ENCODE data around the gene RNU4-1. TPM values are rescaled to one million over a fixed set of nuclear protein-coding genes. Genes with fewer than 3 reads are reported as not detected.
"Not testable (repeated sequence)": the region's sequence is repeated elsewhere in the genome, so short reads cannot be mapped to it uniquely, and the experiment has no call there.

RNU4-1 gene
- total RNA-seq, 3 donors from 2014 or later, result under 0.01 TPM; not detected in 1

DNA sequence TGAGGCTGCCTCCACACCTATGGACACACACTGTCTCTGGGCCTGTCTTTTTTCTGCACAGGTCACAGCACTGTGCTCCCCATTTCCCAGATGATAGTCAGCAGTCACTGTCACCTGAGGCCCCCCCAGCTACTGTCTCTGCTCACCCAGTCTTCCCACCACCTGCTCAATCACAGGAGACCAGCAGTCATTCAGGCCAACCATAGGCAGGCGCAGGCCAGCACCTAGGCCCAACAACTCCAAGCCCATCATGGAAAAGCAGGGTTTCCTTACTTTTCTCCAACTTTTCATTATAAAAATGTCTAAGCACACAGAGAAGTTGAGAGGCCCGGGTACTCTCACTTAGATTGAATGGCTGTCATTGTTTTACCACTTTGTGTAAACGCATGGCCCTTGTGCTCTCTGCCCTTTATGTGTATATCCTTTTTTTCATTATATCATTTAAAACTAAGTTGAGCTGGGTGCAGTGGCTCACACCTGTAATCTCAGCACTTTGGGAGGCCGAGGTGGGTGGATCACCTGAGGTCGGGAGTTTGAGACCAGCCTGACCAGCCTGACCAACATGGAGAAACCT lies 34.6 kb downstream of the RNU4-1 start:
- H3K4me3 ChIP-seq, result no peak overlapping the region
- H3K27me3 ChIP-seq, result no peaks in the 10 kb centered on the region
- H3K36me3 ChIP-seq, result no peaks in the 10 kb centered on the region
- DNase-seq (ENCODE audit: low spot score in 2 of 2), result no peak
- peak overlapping the region; percentile 59 to 94 for H3K27ac ChIP-seq
- no peaks in the 10 kb centered on the region for H3K9me3 ChIP-seq
- peaks cover 18 to 25% of the 10 kb centered on the region in 2 donors for H3K4me1 ChIP-seq
- intact Hi-C loops (cut with DNase I; ENCODE audit: low total_unique reads), result loop anchor here (10.0 kb wide), 1 partner anchor 1656 kb away; the partner anchor contains the start of gene CFAP251
- TF ChIP-seq POLR2A (IDR thresholded peaks at IDR 0.05), result no peak
- TF ChIP-seq, protein P1, sequence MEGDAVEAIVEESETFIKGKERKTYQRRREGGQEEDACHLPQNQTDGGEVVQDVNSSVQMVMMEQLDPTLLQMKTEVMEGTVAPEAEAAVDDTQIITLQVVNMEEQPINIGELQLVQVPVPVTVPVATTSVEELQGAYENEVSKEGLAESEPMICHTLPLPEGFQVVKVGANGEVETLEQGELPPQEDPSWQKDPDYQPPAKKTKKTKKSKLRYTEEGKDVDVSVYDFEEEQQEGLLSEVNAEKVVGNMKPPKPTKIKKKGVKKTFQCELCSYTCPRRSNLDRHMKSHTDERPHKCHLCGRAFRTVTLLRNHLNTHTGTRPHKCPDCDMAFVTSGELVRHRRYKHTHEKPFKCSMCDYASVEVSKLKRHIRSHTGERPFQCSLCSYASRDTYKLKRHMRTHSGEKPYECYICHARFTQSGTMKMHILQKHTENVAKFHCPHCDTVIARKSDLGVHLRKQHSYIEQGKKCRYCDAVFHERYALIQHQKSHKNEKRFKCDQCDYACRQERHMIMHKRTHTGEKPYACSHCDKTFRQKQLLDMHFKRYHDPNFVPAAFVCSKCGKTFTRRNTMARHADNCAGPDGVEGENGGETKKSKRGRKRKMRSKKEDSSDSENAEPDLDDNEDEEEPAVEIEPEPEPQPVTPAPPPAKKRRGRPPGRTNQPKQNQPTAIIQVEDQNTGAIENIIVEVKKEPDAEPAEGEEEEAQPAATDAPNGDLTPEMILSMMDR (IDR thresholded peaks at IDR 0.05), result no peak

DNA sequence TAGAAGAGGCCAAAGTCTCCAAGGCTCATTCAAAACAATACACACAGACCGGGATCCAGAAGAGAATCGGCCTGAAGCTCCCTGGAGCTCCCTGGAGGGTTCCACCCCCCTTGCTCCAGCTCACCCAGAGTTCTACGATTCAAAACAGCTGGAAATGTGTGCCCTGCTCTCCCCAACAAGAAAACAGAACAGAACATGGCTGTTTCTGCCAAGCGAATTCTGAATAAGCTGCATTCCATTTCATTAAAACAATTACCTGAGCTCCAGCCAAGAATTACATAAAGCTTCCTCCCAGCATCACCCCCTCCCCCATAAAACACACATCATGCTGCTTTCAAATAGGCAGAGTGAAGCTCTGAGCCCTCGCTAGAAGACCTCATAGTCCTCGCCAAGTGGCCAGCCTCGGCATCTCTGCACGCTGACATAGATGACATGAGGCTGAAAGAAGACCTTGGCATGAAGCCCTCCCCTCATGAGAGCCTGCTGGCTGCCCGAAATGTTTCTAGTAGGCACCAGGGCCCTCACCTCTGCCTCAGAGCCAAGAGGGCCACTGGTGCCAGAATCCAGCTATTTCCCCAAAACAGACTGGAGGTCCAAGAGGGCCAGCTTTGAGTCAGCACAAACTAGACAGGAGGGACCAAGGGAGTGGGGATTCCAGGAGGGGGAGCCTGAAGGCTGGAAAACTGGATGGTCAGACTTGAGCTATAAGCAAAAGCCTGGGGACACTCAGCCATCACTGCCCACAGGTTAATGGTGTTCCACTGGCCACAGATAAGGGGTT lies 35.8 kb downstream of the RNU4-1 start:
- H3K36me3 ChIP-seq, result no peaks in the 10 kb centered on the region
- H3K9me3 ChIP-seq, result no peaks in the 10 kb centered on the region
- no peaks in the 10 kb centered on the region for H3K27me3 ChIP-seq
- no peak for TF ChIP-seq POLR2A (IDR thresholded peaks at IDR 0.05)
- peak; percentile 11 to 51 (median 36) for TF ChIP-seq POLR2AphosphoS5 (IDR thresholded peaks at IDR 0.05)
- TF ChIP-seq, protein P1 (IDR thresholded peaks at IDR 0.05), result peak in 1 of 3 donors; percentile 15
- peaks cover 8 to 19% of the 10 kb centered on the region in 2 donors for H3K4me1 ChIP-seq
- H3K27ac ChIP-seq, result peak overlapping the region; percentile 94 to 96
- H3K4me3 ChIP-seq, result peak overlapping the region in 2 of 3 donors; percentile 4 to 52
- peak in 1 of 2 donors; percentile 80 for DNase-seq (ENCODE audit: low spot score in 2 of 2)
- intact Hi-C loops (cut with DNase I; ENCODE audit: low total_unique reads), result loop anchor here (10.0 kb wide), 1 partner anchor 1658 kb away; the partner anchor contains the start of gene CFAP251

DNA sequence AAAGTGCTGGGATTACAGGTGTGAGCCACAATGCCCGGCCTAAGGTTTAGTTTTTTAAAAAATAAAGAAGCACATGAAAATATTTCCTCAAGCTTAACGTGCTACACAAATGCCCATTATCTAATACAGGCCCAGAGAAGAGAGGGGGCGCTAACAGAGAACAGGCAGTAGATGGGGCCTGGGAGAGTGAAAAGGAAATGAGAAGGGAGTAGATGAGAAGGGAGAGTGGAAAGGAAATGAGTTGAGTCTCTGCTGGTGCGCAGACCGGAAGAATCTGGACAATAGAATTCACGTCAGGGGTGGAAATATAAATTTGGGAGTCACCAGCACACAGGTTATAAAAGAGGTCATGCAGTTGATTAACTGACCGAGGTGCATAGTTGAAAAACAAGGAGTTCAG lies 38.2 kb downstream of the RNU4-1 start:
- H3K4me3 ChIP-seq, result no peak overlapping the region
- peak overlapping the region; percentile 50 to 94 for H3K27ac ChIP-seq
- no peaks in the 10 kb centered on the region for H3K9me3 ChIP-seq
- no peak for DNase-seq (ENCODE audit: low spot score in 2 of 2)
- peaks cover 6 to 16% of the 10 kb centered on the region in 2 donors for H3K4me1 ChIP-seq
- intact Hi-C loops (cut with DNase I; ENCODE audit: low total_unique reads), result loop anchor here (10.0 kb wide), 1 partner anchor 1660 kb away; the partner anchor contains the start of gene CFAP251
- H3K27me3 ChIP-seq, result no peaks in the 10 kb centered on the region
- TF ChIP-seq POLR2A (IDR thresholded peaks at IDR 0.05) (no peak), POLR2AphosphoS5 (IDR thresholded peaks at IDR 0.05) (no peak)
- TF ChIP-seq, protein P1 (IDR thresholded peaks at IDR 0.05), result no peak
- no peaks in the 10 kb centered on the region for H3K36me3 ChIP-seq

DNA sequence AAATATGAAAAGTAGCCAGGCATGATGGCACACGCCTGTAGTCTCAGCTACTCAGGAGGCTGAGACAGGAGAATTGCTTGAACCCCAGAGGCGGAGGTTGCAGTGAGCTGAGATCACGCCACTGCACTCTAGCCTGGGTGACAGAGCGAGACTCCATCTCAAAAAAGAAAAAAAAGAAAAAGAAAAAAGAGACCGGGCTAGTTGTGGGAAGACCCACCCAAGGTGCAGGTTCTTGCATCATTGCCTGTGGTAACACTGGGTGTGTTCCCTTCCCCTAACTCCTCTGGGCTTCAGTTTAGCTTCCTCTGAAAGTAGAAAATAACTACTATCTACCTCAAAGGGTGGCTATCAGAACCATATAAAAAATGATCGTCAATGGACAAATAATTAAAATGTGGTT lies 39.7 kb downstream of the RNU4-1 start:
- Histone ChIP-seq H3K27ac (peak overlapping the region; percentile 72 to 94), H3K4me1 (peaks cover 12 to 16% of the 10 kb centered on the region in 2 donors)
- H3K9me3 ChIP-seq; H3K4me3 ChIP-seq; H3K27me3 ChIP-seq; H3K36me3 ChIP-seq; DNase-seq (ENCODE audit: low spot score in 2 of 2): not testable (repeated sequence)
- intact Hi-C loops (cut with DNase I; ENCODE audit: low total_unique reads), result loop anchor here (10.0 kb wide), 1 partner anchor 1661 kb away; the partner anchor contains the start of gene CFAP251

DNA sequence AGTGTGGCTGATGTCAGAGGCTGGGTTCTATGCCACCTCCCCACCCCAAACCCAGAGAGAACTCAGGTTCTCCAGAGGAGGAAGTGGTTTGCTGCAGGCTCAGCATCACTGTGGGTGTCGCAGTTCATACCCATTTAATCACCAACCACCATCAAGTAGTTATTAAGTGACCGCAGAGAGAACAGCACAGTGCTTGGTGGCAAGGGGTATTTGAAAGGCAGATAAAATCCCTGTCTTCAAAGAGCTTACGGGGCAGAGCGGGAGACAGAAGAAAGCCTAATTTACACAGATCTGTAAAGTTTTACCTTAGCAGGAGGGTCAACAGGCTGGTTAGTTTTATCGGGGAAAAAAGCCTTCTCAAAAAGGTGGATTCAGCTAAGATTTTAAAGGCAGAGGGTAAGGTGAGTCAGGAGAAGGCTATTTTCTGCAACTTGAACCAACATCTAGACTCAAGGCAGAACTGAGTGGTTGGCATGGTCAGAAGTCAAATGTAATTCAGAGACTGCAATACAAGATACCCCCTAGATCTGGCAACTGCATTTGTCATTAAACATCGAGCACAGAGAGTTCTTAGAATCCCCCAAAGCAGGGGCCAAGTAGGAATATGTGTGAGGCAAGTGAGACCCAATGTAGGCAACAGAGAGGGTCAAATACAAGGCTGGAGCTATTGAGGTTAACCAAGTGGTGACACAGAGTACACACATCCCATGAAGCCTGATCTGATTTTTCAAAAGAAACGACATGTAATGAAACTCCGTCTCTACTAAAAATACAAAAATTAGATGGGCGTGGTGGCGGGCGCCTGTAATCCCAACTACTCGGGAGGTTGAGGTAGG lies 40.7 kb downstream of the RNU4-1 start:
- Histone ChIP-seq H3K36me3 (no peaks in the 10 kb centered on the region), H3K9me3 (no peaks in the 10 kb centered on the region), H3K27me3 (no peaks in the 10 kb centered on the region), H3K4me1 (peaks cover 12% of the 10 kb centered on the region in 2 donors), H3K27ac (peak overlapping the region; percentile 38 to 90), H3K4me3 (no peak overlapping the region)
- TF ChIP-seq POLR2A (IDR thresholded peaks at IDR 0.05) (no peak), POLR2AphosphoS5 (IDR thresholded peaks at IDR 0.05) (no peak)
- TF ChIP-seq, protein P1 (IDR thresholded peaks at IDR 0.05), result no peak
- intact Hi-C loops (cut with DNase I; ENCODE audit: low total_unique reads), result loop anchor here (10.0 kb wide), 1 partner anchor 1663 kb away; the partner anchor contains the start of gene CFAP251
- DNase-seq (ENCODE audit: low spot score in 2 of 2), result no peak

DNA sequence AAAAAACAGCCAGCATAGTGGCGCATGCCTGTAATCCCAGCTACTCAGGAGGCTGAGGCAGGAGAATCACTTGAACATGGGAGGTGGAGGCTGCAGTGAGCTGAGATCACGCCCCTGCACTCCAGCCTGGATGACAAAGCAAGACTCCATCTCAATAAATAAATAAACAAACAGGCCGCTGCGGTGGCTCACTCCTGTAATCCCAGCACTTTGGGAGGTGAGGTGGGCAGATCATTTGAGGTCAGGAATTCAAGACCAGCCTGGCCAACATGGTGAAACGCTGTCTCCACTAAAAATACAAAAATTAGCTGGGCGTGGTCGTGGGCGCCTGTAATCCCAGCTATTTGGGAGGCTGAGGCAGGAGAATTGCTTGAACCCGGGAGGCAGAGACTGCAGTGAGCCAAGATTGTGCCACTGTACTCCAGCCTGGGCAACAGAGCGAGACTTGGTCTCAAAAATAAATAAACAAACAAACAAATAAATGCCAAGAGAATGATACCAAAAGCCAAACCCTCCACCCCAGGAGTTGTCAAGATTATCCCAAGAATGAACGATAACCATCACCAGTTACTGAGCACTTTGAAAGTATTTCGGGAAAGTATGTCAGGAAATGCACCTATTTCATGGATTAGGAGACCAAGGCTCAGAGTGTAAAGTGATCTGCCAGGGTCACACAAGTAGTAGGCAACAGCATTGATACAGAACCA lies 41.5 kb downstream of the RNU4-1 start:
- peak overlapping the region; percentile 38 to 90 for H3K27ac ChIP-seq
- not testable (repeated sequence) for DNase-seq (ENCODE audit: low spot score in 2 of 2); H3K9me3 ChIP-seq; H3K36me3 ChIP-seq; H3K27me3 ChIP-seq; H3K4me3 ChIP-seq
- intact Hi-C loops (cut with DNase I; ENCODE audit: low total_unique reads), result loop anchor here (10.0 kb wide), 1 partner anchor 1663 kb away; the partner anchor contains the start of gene CFAP251
- H3K4me1 ChIP-seq, result peaks cover 4 to 12% of the 10 kb centered on the region in 2 donors

Measured in breast epithelium (tissue), 4 donors.